HG03135 (cell line): Measurements from ENCODE around the gene PPM1M.

Experiments used
- ATAC-seq: cut with Tn5 transposase; IDR thresholded peaks from one replicate; pipeline ENCODE4 v1.9.1; 2021; ENCODE audit warnings: mild to moderate bottlenecking, moderate library complexity; ENCODE audit not compliant: unreplicated experiment

Gene PPM1M

DNA sequence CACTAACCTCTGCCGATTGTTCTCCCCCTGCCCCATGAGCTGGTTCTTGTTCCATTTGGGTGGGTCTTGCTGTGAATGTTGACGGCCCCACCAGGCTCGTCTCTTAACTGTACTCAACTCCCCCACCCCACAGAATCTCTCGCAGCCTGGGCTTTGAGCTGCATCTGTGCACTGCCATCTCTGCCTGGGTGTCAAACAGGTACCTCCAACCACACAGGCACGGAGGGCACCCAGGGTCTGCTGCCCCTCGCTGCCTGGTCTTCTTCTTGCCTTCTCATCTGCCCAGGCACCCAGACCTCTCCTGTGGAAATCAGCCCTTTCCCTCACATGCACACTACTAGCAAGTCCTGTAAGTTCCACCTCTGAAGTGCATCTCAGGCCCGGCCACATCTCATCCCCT lies 30.2 kb upstream of the PPM1M start:
- no peak for ATAC-seq

DNA sequence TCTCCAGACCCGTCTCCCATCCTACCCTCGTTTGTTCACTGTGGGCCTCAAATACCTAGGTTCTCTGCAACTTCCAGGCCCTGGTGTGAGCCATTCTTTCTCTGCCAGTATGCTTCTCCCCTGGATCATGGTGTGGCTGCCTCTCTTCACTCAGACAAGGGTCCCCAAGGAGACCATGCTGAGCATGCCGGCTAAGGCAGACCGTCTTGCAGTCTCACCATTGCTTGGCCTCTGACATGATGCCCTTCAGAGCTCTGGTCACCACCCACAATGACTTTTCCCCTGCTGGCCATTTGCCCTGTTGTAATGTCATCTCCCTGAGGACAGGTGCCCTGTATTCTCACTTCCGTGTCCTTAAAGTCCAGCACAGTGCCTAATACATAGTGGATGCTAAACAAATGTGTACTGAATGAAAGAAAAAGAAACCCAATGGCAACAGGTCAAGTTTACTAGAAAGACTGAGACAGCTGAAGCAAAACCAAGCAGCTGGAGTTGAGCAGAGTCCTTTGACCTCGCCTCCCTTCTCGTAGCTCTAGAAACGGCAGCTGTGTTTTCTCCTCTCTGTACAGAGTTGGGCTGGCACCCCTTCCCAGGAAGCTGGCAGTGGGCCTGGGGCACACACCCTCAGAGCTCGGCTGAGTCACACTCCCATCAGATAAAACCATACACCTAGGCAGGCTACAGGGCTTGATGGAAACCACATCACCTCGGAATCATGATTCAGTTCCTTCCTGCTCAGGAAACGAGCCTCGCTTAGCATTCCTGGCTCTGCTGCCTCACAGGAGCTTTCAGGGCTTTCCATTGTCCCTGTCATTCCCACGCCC lies 28.8 kb upstream of the PPM1M start:
- no peak for ATAC-seq

DNA sequence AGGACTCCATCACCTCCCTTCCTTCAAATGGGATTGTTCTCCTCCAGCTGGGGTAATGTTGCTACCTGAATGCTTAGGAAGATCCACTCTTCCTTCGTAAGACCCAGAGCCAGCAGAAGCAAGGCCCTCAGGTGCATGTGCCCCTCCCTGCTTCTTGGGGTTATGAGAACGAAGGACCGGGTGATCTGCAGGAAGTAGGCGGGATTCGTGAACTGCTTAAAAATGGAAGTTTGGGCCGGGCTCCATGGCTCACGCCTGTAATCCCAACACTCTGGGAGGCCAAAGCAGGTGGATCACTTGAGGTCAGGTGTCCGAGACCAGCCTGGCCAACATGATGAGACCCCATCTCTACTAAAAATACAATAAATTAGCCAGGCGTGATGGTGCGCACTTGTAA lies 28.2 kb upstream of the PPM1M start:
- ATAC-seq = no peak

DNA sequence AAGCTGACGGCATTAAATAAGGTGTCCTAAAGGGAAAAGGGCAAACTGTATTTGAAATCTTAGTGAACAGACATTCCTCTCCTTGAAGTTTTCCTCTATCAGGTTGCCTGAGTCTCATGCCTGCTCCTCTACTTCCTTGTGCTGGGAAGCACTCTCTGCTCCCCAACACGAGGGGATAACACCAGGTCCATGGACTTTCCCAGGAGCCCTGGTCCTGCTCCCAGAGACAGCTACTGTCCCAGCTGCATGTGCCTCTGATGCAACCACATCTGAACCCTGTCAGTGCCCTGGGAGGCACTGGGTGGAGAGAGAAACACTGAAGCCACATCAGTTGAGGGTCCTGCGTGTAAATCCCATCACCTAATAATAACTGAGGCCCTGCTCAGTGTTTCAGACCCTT lies 27.5 kb upstream of the PPM1M start:
- ATAC-seq = no peak

DNA sequence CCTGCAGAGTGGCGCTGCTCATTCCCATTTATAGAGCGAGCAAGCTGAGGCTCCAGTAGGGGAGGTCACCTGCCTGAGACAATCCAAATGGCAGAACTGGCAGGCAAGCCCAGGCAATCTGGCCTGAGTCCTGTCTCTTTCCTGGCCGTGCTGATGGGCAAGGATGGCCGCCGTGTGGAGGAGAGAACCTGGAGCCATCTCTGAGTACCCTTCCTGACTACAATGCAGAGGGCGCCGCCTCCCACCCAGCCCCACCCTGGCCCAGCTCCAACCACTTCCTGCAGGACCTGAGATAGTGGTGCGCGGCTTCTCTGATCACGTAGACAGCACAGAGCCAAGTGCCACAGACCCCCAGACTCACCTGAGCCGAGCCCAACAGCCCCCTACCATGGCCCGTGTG lies 27.1 kb upstream of the PPM1M start:
- ATAC-seq = no peak

DNA sequence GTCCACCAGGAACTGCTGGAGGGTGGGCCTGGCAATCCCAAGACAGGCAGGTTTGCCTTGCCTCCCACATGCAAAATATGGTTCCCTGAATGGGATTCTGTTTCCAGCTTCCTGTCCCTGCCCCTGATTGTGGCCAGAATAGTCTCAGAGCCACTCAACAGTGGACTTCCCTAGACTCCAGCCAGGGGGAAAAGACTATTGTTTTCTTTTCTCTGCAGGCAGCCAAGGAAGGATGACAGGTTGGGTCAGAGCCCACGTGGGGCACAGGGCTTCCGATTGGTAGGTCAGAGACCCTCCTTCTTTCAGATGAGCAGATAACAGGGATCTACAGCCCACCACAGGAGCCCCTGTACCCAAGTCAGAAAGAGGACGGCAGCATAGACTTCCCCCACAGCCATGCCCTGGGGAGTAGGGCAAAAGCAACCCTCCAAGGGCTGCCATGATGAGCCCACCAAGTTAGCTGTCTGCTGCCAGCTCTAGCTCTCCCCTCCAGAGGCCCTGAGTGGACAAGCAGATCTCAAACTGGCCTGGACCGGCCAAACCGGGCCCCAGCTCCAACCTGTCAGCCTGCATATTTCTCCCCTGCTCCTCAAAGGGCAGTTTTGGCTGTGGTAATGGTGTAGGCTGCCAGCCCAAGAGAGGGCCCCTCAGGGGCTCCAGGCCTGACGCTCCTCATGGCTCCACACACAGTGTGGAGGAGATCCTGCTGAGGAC lies 26.5 kb upstream of the PPM1M start:
- ATAC-seq = no peak

DNA sequence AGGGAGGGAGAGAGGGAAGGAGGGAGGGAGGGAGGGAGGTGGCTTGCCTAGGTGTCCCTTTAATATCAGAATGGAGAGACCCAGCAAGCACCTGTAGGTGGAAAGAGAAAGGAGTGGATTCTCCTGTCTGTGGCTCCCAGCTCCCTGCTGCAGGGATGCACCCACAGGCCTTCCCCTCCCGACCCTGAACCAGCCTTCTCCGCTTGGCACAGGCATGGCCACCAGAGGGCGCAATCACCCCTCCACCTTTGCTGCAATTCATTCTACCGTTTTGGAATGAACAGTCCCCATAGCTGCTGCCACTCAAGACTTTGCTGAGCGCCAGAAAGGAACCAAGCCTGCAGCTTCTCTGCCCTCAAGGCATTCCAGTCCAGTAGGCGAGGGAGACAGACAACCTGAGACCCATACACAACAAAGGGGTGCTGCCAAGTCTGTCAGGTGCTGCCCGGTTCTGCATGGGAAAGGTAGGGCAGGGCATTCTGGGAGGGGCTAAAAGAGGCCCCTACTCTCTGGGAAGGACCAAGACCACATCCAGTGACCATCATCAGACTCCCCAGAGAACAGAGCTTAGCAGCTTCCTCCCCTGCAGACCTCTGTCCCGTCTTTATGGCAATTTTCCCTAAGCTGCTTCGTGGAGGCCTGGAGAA lies 25.1 kb upstream of the PPM1M start:
- ATAC-seq = no peak

DNA sequence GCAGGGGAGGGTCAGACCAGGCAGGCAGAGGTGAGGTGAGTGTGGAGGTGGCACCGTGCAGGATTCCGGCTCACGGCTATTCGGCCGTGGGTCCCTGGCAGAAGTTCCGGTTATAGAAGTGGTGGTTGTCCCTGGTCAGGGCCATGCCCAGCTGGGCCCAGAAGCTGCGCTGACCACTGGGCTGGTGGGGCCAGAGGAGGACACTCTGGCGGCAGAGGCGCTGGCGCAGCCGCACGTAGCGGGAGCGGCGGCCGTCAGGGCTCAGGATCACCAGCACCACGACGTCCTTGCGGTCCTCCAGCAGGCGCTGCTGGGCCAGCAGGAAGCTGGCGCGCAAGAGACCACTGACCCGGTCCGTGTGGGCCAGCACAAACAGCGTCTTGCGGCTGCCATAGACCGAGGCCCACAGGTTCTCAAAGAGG lies 24.4 kb upstream of the PPM1M start:
- ATAC-seq = no peak

DNA sequence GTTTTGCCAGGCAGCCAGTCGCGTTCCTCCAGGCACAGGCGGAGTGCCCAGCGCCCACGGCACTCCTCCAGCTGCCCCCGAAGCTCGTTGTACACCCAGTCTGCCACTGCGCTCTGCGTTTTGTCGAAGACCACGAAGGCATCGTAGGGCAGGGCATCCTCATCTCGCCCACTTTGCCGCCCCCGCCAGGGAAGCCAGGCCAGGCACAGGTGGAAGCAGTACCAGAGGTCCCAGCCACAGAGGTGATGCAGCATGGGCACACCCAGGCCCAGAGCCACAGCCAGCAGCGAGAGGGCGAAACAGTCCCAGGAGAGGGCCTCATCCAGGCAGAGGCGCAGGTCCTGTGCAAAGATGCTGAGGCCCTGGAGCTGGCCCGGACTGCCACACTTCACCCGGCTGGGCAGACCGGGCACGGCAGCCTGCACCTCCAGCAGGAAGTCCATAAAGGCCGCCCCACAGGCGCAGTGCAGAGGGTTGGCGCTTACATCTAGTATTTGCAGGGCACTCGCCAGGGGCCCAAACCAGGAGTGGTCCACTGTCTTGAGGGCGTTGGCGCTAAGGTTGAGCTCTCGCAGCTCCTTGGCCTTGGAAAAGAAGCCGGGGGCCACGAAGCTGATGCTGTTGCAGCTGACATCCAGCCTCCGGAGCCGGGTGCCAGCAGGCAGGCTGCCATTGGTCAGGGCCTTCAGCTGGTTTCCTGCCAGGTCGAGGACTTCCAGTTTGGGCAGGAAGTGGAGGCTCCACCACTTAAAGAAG lies 23.8 kb upstream of the PPM1M start:
- no peak for ATAC-seq

DNA sequence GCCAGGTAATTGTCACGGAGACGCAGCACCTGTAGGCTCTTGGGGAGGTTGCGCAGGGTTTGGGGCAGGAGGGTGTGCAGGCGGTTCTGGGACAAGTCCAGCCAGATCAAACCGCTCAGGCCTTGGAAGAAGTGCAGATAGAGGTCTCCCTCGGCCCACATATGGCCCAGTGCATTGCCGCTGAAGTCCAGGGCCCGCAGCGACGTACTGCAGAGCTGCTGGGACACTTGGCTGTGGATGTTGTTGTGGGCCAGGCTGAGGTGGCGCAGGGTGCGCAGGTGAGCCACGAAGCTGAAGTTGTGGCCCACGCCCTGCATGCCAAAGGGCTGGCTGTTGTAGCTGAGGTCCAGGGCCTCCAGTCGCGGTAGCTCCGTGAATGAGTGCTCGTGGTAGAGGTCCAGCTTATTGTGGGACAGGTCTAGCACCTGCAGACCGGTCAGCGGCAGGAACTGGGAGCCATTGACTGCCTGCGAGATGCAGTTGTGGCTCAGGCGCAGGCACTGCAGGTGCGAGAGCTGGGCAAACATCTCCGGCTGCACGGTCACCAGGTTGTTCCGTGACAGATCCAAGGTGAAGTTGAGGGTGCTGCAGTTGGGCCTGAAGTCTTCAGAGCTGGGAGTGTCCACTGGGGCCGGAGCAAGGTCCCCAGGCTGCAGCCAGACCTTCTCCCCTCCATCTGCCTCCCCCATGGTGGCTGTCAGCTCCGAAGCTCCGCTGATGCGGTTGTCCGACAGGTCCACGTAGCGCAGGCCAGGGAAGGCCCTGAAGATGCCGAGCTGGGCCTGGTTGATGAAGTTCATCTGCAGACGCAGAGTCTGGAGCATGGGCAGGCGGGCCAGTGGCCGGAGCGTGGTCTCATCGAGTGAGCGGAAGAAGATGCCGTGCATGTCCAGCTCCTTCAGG lies 23.0 kb upstream of the PPM1M start:
- ATAC-seq = no peak

DNA sequence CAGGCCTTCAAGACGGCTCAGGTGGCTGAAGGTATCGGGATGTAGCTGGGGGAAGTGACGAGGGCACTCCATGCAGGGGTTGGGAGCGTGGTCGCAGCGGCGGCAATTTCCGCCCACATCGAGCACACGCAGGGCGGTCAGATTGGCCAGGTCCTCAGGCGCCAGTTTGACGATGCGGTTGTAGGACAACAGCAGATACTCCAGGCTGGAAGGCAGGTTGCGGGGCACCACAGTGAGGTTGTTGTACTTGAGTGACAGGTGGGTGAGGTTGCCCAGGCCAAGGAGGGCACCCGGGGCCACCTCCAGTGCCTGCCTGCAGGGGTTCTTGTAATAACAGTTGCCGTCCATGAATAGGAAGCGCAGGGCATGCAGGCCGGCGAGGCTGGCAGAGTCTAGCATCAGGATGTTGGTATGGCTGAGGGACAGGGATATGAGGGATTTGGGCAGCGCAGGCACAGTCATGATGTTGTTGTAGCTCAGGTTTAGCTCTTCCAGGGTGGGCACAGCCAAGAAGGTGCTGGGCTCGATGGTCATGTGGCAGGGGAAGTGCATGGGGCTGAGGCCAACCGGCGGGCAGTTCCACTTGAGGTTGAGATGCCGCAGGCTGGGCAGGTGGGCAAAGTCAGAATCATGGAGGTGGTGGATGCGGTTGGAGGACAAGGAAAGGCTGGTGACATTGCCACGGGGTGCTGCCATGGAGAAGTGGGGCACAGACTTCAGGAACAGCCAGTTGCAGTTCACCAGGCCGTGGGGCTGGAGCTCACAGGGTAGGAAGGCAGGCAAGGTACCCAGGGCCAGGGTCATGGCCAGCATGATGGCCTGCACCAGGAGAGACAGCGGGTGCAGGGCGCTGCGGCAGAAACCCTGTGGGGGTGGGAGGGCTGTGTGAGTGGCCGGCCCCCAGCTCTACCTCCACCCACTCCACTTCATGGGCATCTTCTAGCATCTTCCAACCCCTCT lies 21.8 kb upstream of the PPM1M start:
- no peak for ATAC-seq

DNA sequence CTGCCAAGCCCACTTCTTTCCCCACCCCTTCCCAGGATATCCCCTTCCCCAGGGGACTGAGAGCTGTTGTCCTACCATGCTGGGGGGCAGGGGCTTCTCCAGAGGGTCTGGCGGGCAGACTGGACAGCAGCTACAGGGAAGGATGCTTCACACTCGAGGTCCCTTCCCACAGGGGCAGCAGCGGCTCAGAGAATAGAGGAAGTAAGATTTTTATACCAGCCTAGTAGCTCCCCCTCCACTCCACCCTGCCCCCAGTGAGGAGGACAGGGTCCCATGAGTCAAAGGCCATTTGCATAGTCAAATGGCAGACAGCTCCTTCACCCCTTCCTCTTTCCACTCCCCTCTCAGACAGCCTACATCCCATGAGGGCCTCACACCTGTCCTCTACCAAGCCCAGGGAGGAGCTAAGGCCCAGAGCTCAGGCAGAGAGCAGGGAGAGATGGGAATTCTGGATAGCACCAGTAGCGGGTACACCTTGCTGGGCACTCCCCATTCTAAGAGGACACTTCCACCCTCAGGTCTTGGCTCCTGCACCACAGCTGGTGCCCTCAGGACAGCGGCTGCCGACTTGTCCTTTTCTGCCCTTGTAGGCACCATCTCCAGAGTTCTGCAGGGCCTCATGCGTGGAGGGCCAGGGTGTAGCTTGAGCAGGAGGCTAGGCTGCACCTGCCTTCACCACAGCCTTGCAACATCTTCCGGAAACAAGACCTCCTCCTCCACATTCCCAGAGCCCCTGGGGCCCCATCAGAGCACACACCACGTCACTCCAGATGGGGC lies 19.9 kb upstream of the PPM1M start, which contains the start of gene TLR9:
Gene TLR9 (minus strand): TSS at position 194 of the 777 bp plus-strand sequence. CDS start 116 bp downstream, at position 78.
- peak; percentile 77 for ATAC-seq

DNA sequence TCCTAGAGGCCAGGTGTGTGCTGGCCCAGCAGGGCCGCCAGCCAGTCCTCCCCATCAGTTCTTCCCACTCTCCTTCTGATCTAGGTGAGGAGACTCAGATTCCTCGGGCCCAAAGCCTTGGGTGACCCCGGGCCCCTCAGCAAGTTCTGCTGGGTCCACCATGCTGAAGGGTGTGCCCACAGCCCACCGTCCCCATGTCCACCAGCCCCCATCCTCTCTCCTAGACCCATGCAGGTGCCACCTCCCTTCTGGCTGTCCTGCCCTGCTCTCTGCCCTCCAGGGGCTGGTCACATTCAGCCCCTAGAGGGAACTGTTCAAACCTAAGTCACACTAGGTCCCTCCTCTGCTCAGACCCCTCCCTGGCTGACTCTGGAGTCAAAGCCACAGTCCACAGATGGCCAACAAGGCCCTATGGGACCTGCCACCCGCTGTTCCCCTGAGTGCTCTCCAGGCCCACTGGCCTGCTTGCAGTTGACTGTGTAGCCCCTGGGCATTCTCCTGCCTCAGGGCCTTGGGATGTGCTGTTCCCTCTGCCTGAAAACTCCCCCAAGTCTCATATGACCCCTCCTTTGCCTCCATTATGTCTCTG lies 19.2 kb upstream of the PPM1M start:
- no peak for ATAC-seq

DNA sequence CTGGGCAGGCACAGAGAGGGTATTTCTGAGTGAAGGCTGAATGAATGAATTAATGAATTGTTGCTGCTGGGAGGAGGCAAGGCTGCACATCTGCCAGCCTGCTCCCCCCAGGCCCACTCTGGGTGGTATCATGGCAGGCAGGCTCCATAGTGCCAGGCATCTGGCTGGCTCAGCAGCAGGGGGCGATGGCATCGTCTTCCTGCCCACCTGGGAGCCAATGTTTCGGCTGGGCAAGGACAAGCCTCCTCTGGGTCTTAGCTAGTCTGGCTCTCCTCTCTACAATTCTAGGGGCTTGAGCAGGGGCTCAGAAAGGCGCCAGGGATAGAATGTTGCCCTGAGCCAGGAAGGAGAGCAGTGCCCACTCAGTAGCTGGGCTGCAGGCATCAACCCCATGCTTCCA lies 18.4 kb upstream of the PPM1M start:
- ATAC-seq = no peak

DNA sequence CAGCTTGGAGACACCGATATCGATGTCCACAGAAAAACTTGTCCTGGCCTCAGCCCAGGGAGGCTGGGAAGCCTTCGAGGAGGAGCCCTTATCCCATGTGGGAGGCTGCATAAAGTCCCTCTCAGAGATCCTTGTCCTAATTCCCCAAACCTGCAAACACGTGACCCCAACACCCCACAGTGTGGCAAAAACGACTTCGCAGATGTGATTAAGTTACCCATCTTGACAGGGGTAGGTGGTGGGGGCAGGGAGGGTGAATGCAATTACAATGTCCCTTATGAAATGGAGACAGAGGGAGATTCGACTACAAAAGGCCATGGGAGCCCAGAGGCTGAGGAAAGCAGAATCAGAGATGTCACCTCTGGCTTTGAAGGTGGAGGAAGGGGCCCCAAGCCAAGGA lies 17.8 kb upstream of the PPM1M start:
- ATAC-seq = no peak

DNA sequence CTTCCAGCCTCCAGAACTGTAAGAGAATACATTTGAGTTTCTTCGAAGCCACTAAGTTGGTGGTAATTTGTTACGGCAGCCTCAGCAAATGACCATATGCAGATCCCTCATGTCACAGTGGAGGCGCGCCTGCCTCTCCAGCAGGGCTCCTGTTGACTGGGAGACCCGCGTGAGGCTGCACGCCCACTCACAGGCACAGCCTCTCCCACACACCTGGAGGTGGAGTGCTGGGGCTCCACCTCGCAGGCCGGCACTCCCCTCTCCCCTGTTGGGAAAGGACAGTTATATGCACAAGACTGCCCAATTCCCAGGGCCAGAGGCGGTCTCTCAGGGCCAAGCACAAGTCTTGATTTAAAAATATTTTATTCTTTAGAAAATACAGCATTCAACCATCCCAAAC lies 17.3 kb upstream of the PPM1M start:
- ATAC-seq = no peak

DNA sequence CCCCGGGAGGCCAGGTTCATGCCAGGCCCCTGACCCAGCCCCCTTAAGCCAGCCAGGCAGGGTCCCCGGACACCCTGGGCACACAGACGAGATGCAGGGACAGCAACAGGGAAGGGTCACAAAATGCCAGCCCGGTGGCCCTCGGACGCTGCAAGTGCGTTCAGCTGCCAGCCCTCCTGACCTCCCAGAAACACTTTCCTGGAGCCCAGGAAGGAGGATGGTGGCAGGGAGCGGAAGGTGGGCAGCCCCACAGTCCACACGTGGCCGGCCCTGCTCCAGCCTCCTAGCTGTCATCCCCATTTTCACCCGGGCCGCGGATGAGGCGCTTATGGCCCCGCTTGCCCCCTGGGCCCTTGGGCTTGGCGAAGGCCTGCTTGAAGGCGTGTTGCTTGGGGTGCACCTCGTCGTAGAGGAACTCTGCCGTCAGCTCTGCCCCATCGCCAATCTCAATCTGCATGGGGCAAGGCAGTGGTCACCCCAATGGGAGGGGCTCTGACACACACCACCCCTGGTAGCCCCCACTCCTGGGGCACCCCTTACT lies 16.7 kb upstream of the PPM1M start:
- ATAC-seq = no peak

DNA sequence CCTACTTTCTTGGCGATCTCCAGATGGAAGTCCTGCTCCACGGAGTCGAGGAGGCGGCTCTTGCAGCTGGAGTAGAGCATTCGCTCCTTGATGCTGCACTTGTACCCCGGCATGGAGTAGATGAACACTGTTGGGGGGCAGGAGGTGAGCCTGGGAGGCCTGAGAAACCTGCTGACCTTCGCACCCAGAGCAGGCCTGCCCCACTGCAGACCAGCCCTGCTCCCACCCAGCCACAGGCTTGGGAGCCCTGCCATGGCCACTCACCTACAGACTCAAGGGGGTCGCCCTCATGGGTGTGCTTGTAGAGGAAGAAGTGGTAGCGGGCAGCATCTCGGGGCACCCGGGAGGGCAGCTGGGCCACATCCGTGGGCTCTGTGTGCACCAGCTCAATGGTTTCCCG lies 15.9 kb upstream of the PPM1M start:
- no peak for ATAC-seq
